WERI-Rb-1 (cell line): ENCODE results near the gene PPP2R2C.

Experiments
- DNase-seq: peaks from one replicate; pipeline ENCODE4 v3.0.0-alpha.2; 2020
- H3K27ac ChIP-seq: fragments of 250-450 bp; sonication (Bioruptor Pico); 2 replicates; pipeline ENCODE4 v1.5.1; 2020; ENCODE audit warnings: mild to moderate bottlenecking, moderate library complexity
- H3K27me3 ChIP-seq: fragments of 250-450 bp; sonication (Bioruptor Pico); 2 replicates; pipeline ENCODE4 v1.5.1; 2021; ENCODE audit warnings: mild to moderate bottlenecking, low read depth, moderate library complexity; ENCODE audit not compliant: insufficient read depth, severe bottlenecking
- H3K36me3 ChIP-seq: fragments of 250-450 bp; sonication (Bioruptor Pico); 2 replicates; pipeline ENCODE4 v1.5.1; 2020; ENCODE audit warnings: mild to moderate bottlenecking, moderate library complexity
- H3K4me3 ChIP-seq: 2 replicates; pipeline ENCODE4 v1.5.1; 2011; ENCODE audit warnings: low read depth, mild to moderate bottlenecking, control low read depth, low read length
- H3K9me3 ChIP-seq: fragments of 250-450 bp; sonication (Bioruptor Pico); 2 replicates; pipeline ENCODE4 v1.5.1; 2021; ENCODE audit warnings: mild to moderate bottlenecking, moderate library complexity; ENCODE audit not compliant: severe bottlenecking
- TF ChIP-seq, protein P1 (sequence below): IDR thresholded peaks from 2 replicates; pipeline ENCODE4 v1.5.1; 2011; ENCODE audit warnings: low read depth, mild to moderate bottlenecking, control low read depth, inconsistent platforms, low read length

Gene PPP2R2C

GRCh38 chr4:6424425-6424824, 48.0 kb downstream of the PPP2R2C start:
- Histone ChIP-seq H3K4me3 (no peak overlapping the region), H3K27me3 (no peaks in the 10 kb centered on the region), H3K36me3 (no peaks in the 10 kb centered on the region; the same call in 1 of the 2 replicates), H3K9me3 (no peaks in the 10 kb centered on the region), H3K27ac (no peak overlapping the region)
- TF ChIP-seq, protein P1, sequence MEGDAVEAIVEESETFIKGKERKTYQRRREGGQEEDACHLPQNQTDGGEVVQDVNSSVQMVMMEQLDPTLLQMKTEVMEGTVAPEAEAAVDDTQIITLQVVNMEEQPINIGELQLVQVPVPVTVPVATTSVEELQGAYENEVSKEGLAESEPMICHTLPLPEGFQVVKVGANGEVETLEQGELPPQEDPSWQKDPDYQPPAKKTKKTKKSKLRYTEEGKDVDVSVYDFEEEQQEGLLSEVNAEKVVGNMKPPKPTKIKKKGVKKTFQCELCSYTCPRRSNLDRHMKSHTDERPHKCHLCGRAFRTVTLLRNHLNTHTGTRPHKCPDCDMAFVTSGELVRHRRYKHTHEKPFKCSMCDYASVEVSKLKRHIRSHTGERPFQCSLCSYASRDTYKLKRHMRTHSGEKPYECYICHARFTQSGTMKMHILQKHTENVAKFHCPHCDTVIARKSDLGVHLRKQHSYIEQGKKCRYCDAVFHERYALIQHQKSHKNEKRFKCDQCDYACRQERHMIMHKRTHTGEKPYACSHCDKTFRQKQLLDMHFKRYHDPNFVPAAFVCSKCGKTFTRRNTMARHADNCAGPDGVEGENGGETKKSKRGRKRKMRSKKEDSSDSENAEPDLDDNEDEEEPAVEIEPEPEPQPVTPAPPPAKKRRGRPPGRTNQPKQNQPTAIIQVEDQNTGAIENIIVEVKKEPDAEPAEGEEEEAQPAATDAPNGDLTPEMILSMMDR = no peak
- no peak for DNase-seq

GRCh38 chr4:6423575-6423974, 48.8 kb downstream of the PPP2R2C start:
- Histone ChIP-seq H3K27me3 (no peaks in the 10 kb centered on the region), H3K9me3 (no peaks in the 10 kb centered on the region), H3K27ac (no peak overlapping the region), H3K36me3 (no peaks in the 10 kb centered on the region; the same call in 1 of the 2 replicates), H3K4me3 (no peak overlapping the region)
- TF ChIP-seq, protein P1 = no peak
- DNase-seq = no peak

DNA sequence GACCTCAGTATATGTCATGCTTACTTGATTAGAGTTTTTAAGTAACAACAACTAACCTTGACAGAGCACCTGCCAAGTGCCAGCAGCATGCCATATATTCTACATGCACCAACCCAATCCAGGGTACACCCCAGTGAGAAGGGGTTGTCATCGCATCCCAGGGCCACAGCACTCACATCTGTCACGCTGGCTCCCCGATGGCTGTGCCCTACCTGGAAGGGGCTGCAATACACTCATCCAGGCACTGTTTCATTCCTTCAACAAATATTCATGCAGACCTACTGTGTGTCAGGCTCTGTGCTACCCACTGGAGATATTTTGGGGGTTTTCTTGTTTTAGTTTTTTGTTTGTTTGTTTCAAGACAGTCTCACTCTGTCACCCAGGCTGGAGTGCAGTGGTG, 49.5 kb downstream of the PPP2R2C start:
- H3K27me3 ChIP-seq = no peaks in the 10 kb centered on the region

DNA sequence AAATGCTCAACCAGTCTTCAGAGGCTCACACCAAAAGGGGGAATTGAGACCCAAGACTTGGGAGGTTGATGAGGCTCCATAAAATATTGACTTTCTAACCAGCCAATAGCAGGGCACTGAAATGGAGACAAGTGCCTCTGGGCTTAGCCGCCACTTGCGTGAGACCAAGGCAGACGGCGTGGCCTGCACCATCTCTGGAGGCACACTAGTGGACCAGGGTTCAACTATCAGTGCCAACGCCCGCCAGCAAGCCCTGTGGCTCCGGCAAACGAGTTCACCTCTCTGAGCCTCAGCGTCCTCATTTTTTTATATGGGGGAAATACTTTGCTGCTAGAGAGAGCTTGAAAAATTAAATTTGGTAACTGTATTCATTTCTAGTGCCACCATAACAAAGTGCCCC, 50.3 kb downstream of the PPP2R2C start:
- Histone ChIP-seq H3K9me3 (no peaks in the 10 kb centered on the region), H3K27ac (no peak overlapping the region), H3K4me3 (no peak overlapping the region), H3K27me3 (no peaks in the 10 kb centered on the region), H3K36me3 (no peaks in the 10 kb centered on the region; the same call in 1 of the 2 replicates)
- DNase-seq = no peak
- TF ChIP-seq, protein P1 = no peak

More for the DNA sequence above, 49.5 kb downstream of the PPP2R2C start:
- no peak for DNase-seq
- H3K27ac ChIP-seq = no peak overlapping the region
- TF ChIP-seq, protein P1 = no peak
- H3K9me3 ChIP-seq = no peaks in the 10 kb centered on the region
- no peak overlapping the region for H3K4me3 ChIP-seq
- no peaks in the 10 kb centered on the region; the same call in 1 of the 2 replicates for H3K36me3 ChIP-seq

DNA sequence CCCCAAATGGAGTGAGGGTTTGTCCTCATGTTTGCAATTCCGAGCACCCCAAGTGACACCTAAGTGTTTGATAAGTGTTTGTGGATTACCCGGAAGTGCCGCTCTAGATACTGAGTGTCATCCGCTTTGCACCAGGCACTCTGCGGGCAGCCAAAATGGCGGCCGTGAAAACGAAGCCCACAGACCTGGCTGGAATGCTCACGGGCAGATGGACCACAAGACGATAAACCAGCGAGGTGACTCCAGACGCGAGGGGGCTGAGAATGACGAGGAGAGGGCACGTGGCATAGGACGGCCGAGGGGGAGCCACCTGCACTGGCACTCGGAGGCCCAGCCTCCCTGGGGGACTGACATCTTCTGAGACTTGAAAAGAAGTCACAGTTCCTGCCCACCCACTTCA, 51.0 kb downstream of the PPP2R2C start:
- Histone ChIP-seq H3K27me3 (no peaks in the 10 kb centered on the region), H3K27ac (no peak overlapping the region)

More for the DNA sequence above, 51.0 kb downstream of the PPP2R2C start:
- Histone ChIP-seq H3K4me3 (no peak overlapping the region), H3K9me3 (no peaks in the 10 kb centered on the region), H3K36me3 (no peaks in the 10 kb centered on the region; the same call in 1 of the 2 replicates)
- DNase-seq = no peak
- TF ChIP-seq, protein P1 = no peak
